SK-N-SH (cell line): ENCODE data around the gene HNRNPM. TPM values are rescaled to one million over a fixed set of nuclear protein-coding genes. Genes with fewer than 3 reads are reported as not detected.

ENCODE experiments used
- CTCF ChIA-PET: fragments of 300-600, 350-600 bp; formaldehyde crosslinking; extraction: SDS; loops from one replicate; lab custom pipeline; 2021; lab: Yijun Ruan, JAX
- POLR2A ChIA-PET: fragments of 350-600 bp; sonication (Branson Sonifier 250); formaldehyde crosslinking; extraction: SDS; loops from one replicate; lab custom pipeline; 2020; ENCODE audit warnings: antibody characterized with exemption, inconsistent platforms; lab: Yijun Ruan, JAX
- DNase-seq: peaks from one replicate; pipeline ENCODE4 v3.0.0; 2012
- H2AFZ ChIP-seq: fragments of 200-600 bp; sonication (generic); 2 replicates; pipeline ENCODE4 v1.8.1; 2016; ENCODE audit warnings: antibody characterized with exemption, mild to moderate bottlenecking, low read depth
- H3F3A ChIP-seq: fragments of 200-600 bp; sonication (generic); replicated peaks from 2 replicates; pipeline ENCODE3; 2016; ENCODE audit warnings: antibody characterized with exemption, mild to moderate bottlenecking; ENCODE audit not compliant: insufficient read depth
- H3K27ac ChIP-seq, 2 experiments: fragments of 200-500 bp in 1 of 2; fragments of 200-600 bp in 1 of 2; sonication (Bioruptor generic) in 1 of 2; sonication (generic), shearing (Covaris generic) in 1 of 2; 2 replicates each; pipeline versions ENCODE4 v1.5.1 to v1.6.1; 2014 to 2016; ENCODE audit warnings: low read depth in 2 of 2, inconsistent platforms in 1 of 2, low read length in 1 of 2, mild to moderate bottlenecking in 1 of 2, mixed read lengths in 1 of 2
- H3K27me3 ChIP-seq: fragments of 200-600 bp; sonication (generic), shearing (Covaris generic); 2 replicates; pipeline ENCODE4 v1.6.1; 2016; ENCODE audit warnings: mixed run types; ENCODE audit not compliant: insufficient read depth
- H3K36me3 ChIP-seq, 2 experiments: fragments of 200-500 bp in 1 of 2; fragments of 200-600 bp in 1 of 2; sonication (Bioruptor generic) in 1 of 2; sonication (generic) in 1 of 2; replicated peaks in 1 of 2; 2 replicates each; pipeline versions ENCODE3 to v1.5.1; 2014 to 2016; ENCODE audit warnings: low read length in 1 of 2, mild to moderate bottlenecking in 1 of 2; ENCODE audit not compliant: insufficient read depth in 2 of 2, control insufficient read depth in 1 of 2
- H3K4me1 ChIP-seq, 2 experiments: fragments of 200-500 bp in 1 of 2; fragments of 200-600 bp in 1 of 2; sonication (Bioruptor generic) in 1 of 2; sonication (generic), shearing (Covaris generic) in 1 of 2; 2 replicates each; pipeline versions ENCODE4 v1.5.1 to v1.6.1; 2014 to 2016; ENCODE audit warnings: low read depth in 1 of 2, low read length in 1 of 2, mixed run types in 1 of 2; ENCODE audit not compliant: insufficient read depth in 2 of 2, control insufficient read depth in 1 of 2
- H3K4me2 ChIP-seq: fragments of 200-600 bp; sonication (generic), shearing (Covaris generic); 2 replicates; pipeline ENCODE4 v1.6.1; 2017; ENCODE audit warnings: mixed run types
- H3K4me3 ChIP-seq, 2 experiments: fragments of 200-500 bp in 1 of 2; fragments of 200-600 bp in 1 of 2; sonication (Bioruptor generic) in 1 of 2; sonication (generic), shearing (Covaris generic) in 1 of 2; 2 replicates each; pipeline versions ENCODE4 v1.5.1 to v1.8.1; 2014 to 2016; ENCODE audit warnings: low read depth in 2 of 2, inconsistent platforms in 1 of 2, low read length in 1 of 2, mild to moderate bottlenecking in 1 of 2, mixed read lengths in 1 of 2, moderate library complexity in 1 of 2
- H3K79me2 ChIP-seq: fragments of 200-600 bp; sonication (generic); 2 replicates; pipeline ENCODE4 v1.8.1; 2017; ENCODE audit warnings: mild to moderate bottlenecking; ENCODE audit not compliant: insufficient read depth
- H3K9ac ChIP-seq: fragments of 200-600 bp; sonication (generic); 2 replicates; pipeline ENCODE4 v1.6.1; 2017; ENCODE audit warnings: mixed run types
- H3K9me2 ChIP-seq: fragments of 200-600 bp; sonication (generic); 2 replicates; pipeline ENCODE4 v1.6.1; 2017; ENCODE audit warnings: mixed run types
- H3K9me3 ChIP-seq: fragments of 200-600 bp; sonication (generic); 2 replicates; pipeline ENCODE4 v1.6.1; 2017; ENCODE audit warnings: mixed run types, mild to moderate bottlenecking, moderate library complexity
- H4K20me1 ChIP-seq: fragments of 200-600 bp; sonication (generic); 2 replicates; pipeline ENCODE4 v1.6.1; 2017; ENCODE audit warnings: mild to moderate bottlenecking, mixed run types; ENCODE audit not compliant: insufficient read depth
- CTCF ChIP-seq: fragments of 200-600 bp; sonication (generic); IDR thresholded peaks from 2 replicates; pipeline ENCODE4 v1.6.1; 2017; ENCODE audit warnings: antibody characterized with exemption, mild to moderate bottlenecking, moderate library complexity
- FOSL2 ChIP-seq: IDR thresholded peaks from 2 replicates; pipeline ENCODE4 v1.4.0; 2012; ENCODE audit warnings: low read depth, mild to moderate bottlenecking, moderate library complexity, borderline replicate concordance
- FOXJ3 ChIP-seq: sonication (generic); formaldehyde crosslinking; IDR thresholded peaks from 2 replicates; pipeline ENCODE4 v1.5.1; 2020; ENCODE audit warnings: mild to moderate bottlenecking, missing genetic modification reagents
- GABPA ChIP-seq: IDR thresholded peaks from 2 replicates; pipeline ENCODE4 v1.4.0; 2012; ENCODE audit warnings: low read depth, mild to moderate bottlenecking
- NFIC ChIP-seq: IDR thresholded peaks from 2 replicates; pipeline ENCODE4 v1.4.0; 2012; ENCODE audit warnings: borderline replicate concordance
- NRF1 ChIP-seq: IDR thresholded peaks from 2 replicates; pipeline ENCODE4 v1.6.1; 2012; ENCODE audit warnings: low read depth, mild to moderate bottlenecking, low read length
- RAD21 ChIP-seq: IDR thresholded peaks from 2 replicates; pipeline ENCODE4 v1.6.1; 2012; ENCODE audit warnings: mild to moderate bottlenecking, low read length
- RCOR1 ChIP-seq: fragments of 150-350 bp; IDR thresholded peaks from 2 replicates; pipeline ENCODE4 v1.6.1; 2017; ENCODE audit warnings: antibody characterized with exemption, low read length
- REST ChIP-seq: IDR thresholded peaks from 2 replicates; pipeline ENCODE4 v1.6.1; 2012; ENCODE audit warnings: mild to moderate bottlenecking, low read depth, low read length, moderate library complexity
- RXRA ChIP-seq: IDR thresholded peaks from 2 replicates; pipeline ENCODE4 v1.4.0; 2012; ENCODE audit warnings: low read depth, mild to moderate bottlenecking, borderline replicate concordance
- SMC3 ChIP-seq: IDR thresholded peaks from 2 replicates; pipeline ENCODE4 v1.6.1; 2012; ENCODE audit warnings: low read depth, low read length, improper control_type of control experiment
- WGBS: methylation state at CpG from one replicate; pipeline ENCODE4 v1.1.6; 2017; ENCODE audit warnings: low lambda C conversion rate; 5-methylcytosine and 5-hydroxymethylcytosine counted together
- polyA plus RNA-seq, 3 experiments: library from polyadenylated mRNA; depleted of rRNA; stranded (reverse); fragments of >200 nt; gene quantifications; 2 replicates each; pipeline ENCODE4 v1.2.3, GENCODE V29; 2012

HNRNPM gene
- polyA plus RNA-seq, 1 of the 3 experiments (the other 2 are of a cell fraction): 205 TPM

GRCh38 chr19:8487137-8487851 is 42.5 kb downstream of the HNRNPM start:
- H3F3A ChIP-seq: no peaks in the 10 kb centered on the region
- peaks cover 30% of the 10 kb centered on the region for H3K79me2 ChIP-seq
- H3K9me2 ChIP-seq: no peaks in the 10 kb centered on the region
- H3K4me1 ChIP-seq: no peaks in the 10 kb centered on the region
- TF ChIP-seq RAD21 (no peak), GABPA (no peak), SMC3 (no peak), NRF1 (no peak), CTCF (no peak), FOSL2 (no peak), NFIC (no peak), FOXJ3 (CRISPR knock-in tag) (no peak), RCOR1 (no peak)
- H4K20me1 ChIP-seq: peaks cover 36% of the 10 kb centered on the region
- H3K4me2 ChIP-seq: no peak overlapping the region
- peaks cover 21 to 62% of the 10 kb centered on the region in 2 experiments for H3K36me3 ChIP-seq
- WGBS: 85% methylated on average over 11 of the region's 13 CpGs
- POLR2A ChIA-PET: no interaction called here
- H2AFZ ChIP-seq: no peak overlapping the region
- no peaks in the 10 kb centered on the region for H3K27me3 ChIP-seq
- DNase-seq: no peak
- H3K27ac ChIP-seq: no peak overlapping the region
- H3K9me3 ChIP-seq: no peaks in the 10 kb centered on the region
- H3K4me3 ChIP-seq: no peak overlapping the region
- H3K9ac ChIP-seq: no peak overlapping the region
- CTCF ChIA-PET: interaction anchor here (2.1 kb wide), 1 partner anchor 12 kb away, joined by 7 read pairs; no protein-coding TSS in a partner anchor

- 84% methylated on average over 15 of the region's 15 CpGs for whole genome bisulfite sequencing
These were observed 43.6 kb downstream of the HNRNPM start for GRCh38 chr19:8488365-8488764.

More at GRCh38 chr19:8488365-8488764, 43.6 kb downstream of the HNRNPM start:
- Histone ChIP-seq H3K4me1 (no peaks in the 10 kb centered on the region), H3K4me3 (no peak overlapping the region), H2AFZ (no peak overlapping the region), H3K36me3 (peaks cover 20 to 52% of the 10 kb centered on the region in 2 experiments), H3K4me2 (no peak overlapping the region), H3K27me3 (no peaks in the 10 kb centered on the region), H4K20me1 (peaks cover 26% of the 10 kb centered on the region; the same call in 1 of the 2 replicates), H3K27ac (no peak overlapping the region), H3F3A (no peaks in the 10 kb centered on the region), H3K79me2 (peaks cover 19% of the 10 kb centered on the region; the same call in 1 of the 2 replicates), H3K9me2 (no peaks in the 10 kb centered on the region), H3K9ac (no peak overlapping the region), H3K9me3 (no peaks in the 10 kb centered on the region)
- no peak for DNase-seq
- no peak for TF ChIP-seq REST
- no peak for TF ChIP-seq RXRA
- TF ChIP-seq SMC3: no peak
- ChIA-PET CTCF (interaction anchor here (1.4 kb wide), 1 partner anchor 124 kb away, joined by 4 read pairs; the partner anchor contains the start of gene ANGPTL4), POLR2A (no interaction called here)
